HTERT RPE-1 (cell line): ENCODE results near the gene SNRPF.
"Not testable (repeated sequence)": the region's sequence is repeated elsewhere in the genome, so short reads cannot be mapped to it uniquely, and the experiment has no call there.

Experiments used
- in situ Hi-C: fragments of 300-500 bp; cut with MboI; formaldehyde crosslinking; loops from 4 replicates; pipeline ENCODE4 v1.14.3; 2020; ENCODE audit warnings: low sequenced_read_pairs

The SNRPF gene

GRCh38 chr12:95858451-95859343 lies at the start of gene SNRPF:
Gene SNRPF (plus strand): TSS chr12:95858952. CDS start chr12:95859074, 122 bp downstream.
- in situ Hi-C loops, result no loop called here

- in situ Hi-C loops, result loop anchor here (25.0 kb wide), 1 partner anchor 222 kb away; no protein-coding TSS in a partner anchor
Observed at GRCh38 chr12:95809000-95809680, 49.6 kb upstream of the SNRPF start.

- in situ Hi-C loops, result loop anchor here (25.0 kb wide), 1 partner anchor 223 kb away; no protein-coding TSS in a partner anchor
Observed at GRCh38 chr12:95810411-95810810, 48.3 kb upstream of the SNRPF start.

GRCh38 chr12:95812155-95812554 lies 46.6 kb upstream of the SNRPF start:
- in situ Hi-C loops, result loop anchor here (25.0 kb wide), 1 partner anchor 225 kb away; no protein-coding TSS in a partner anchor

GRCh38 chr12:95815632-95816212 lies 43.0 kb upstream of the SNRPF start:
- in situ Hi-C loops, result loop anchor here (25.0 kb wide), 1 partner anchor 228 kb away; no protein-coding TSS in a partner anchor

- in situ Hi-C loops, result loop anchor here (25.0 kb wide), 1 partner anchor 233 kb away; no protein-coding TSS in a partner anchor
Observed at GRCh38 chr12:95820096-95820703, 38.6 kb upstream of the SNRPF start.

GRCh38 chr12:95829395-95829794 lies 29.4 kb upstream of the SNRPF start:
- in situ Hi-C loops, result no loop called here

GRCh38 chr12:95830335-95831089 lies 28.2 kb upstream of the SNRPF start:
- in situ Hi-C loops, result no loop called here

GRCh38 chr12:95834572-95834971 lies 24.2 kb upstream of the SNRPF start:
- in situ Hi-C loops, result no loop called here

- in situ Hi-C loops, result no loop called here
Observed at GRCh38 chr12:95836185-95836609, 22.6 kb upstream of the SNRPF start.

- in situ Hi-C loops, result no loop called here
Observed at GRCh38 chr12:95836630-95837239, 22.0 kb upstream of the SNRPF start.

GRCh38 chr12:95837240-95838038 lies 21.3 kb upstream of the SNRPF start:
- in situ Hi-C loops, result no loop called here

GRCh38 chr12:95838125-95838524 lies 20.6 kb upstream of the SNRPF start:
- in situ Hi-C loops, result no loop called here

- in situ Hi-C loops, result not testable (repeated sequence)
Observed at GRCh38 chr12:95842426-95842825, 16.3 kb upstream of the SNRPF start.

GRCh38 chr12:95848575-95849388 lies 10.0 kb upstream of the SNRPF start:
- in situ Hi-C loops, result no loop called here

- in situ Hi-C loops, result no loop called here
Observed at GRCh38 chr12:95851606-95852005, 7.1 kb upstream of the SNRPF start.

GRCh38 chr12:95852133-95852532 lies 6.6 kb upstream of the SNRPF start:
- in situ Hi-C loops, result no loop called here

- in situ Hi-C loops, result no loop called here
Observed at GRCh38 chr12:95857156-95857555, 1.6 kb upstream of the SNRPF start.
